Measurements from ENCODE around the gene KMT2C. TPM values are rescaled to one million over a fixed set of nuclear protein-coding genes. Genes with fewer than 3 reads are reported as not detected.

The KMT2C gene
- polyA plus RNA-seq, 2 donors = 8.2 to 11.7 TPM

DNA sequence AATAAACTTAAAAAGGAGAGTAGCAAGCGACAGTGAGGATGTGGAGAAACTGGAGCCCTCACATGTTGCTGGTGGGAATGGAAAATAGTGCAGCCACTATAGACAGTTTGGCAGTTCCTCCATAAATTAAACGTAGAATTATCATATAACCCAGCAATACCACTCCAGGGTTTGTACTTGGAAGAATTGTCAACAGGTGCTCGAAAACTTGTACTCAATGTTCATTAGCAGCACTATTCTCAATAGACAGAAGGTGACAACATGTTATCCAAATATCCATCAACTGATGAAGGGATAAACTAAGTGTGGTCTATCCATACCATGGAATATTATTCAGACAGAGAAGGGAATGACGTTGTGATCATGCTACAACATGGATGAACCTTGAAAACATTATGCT is 338.5 kb downstream of the KMT2C start:
- H3K36me3 ChIP-seq (ENCODE audit: control insufficient read depth in 2 of 2, insufficient read depth in 2 of 2, low read length in 1 of 2) = peaks cover 0 to 2% of the 10 kb centered on the region in 2 donors
- H3K4me1 ChIP-seq (ENCODE audit: control insufficient read depth in 2 of 2, insufficient read depth in 2 of 2, low read length in 1 of 2) = no peaks in the 10 kb centered on the region
- H3K27ac ChIP-seq (ENCODE audit: low read depth in 2 of 2, low read length in 1 of 2) = no peak overlapping the region
- 91 to 94% methylated on average over 4 of the region's 4 CpGs for WGBS, 2 donors
- no peak overlapping the region for H3K4me3 ChIP-seq (ENCODE audit: low read depth in 1 of 2, low read length in 2 of 2)
- H3K9me3 ChIP-seq (ENCODE audit: control insufficient read depth in 2 of 2, insufficient read depth in 1 of 2, low read depth in 1 of 2, low read length in 1 of 2) = no peaks in the 10 kb centered on the region
- H3K27me3 ChIP-seq (ENCODE audit: control insufficient read depth in 1 of 2, insufficient read depth in 2 of 2, low read length in 2 of 2) = no peaks in the 10 kb centered on the region

- no peaks in the 10 kb centered on the region for H3K36me3 ChIP-seq (ENCODE audit: control insufficient read depth in 2 of 2, insufficient read depth in 2 of 2, low read length in 1 of 2)
- 88 to 100% methylated on average over 1 of the region's 1 CpG for WGBS, 2 donors
- no peaks in the 10 kb centered on the region for H3K4me1 ChIP-seq (ENCODE audit: control insufficient read depth in 2 of 2, insufficient read depth in 2 of 2, low read length in 1 of 2)
- H3K9me3 ChIP-seq (ENCODE audit: control insufficient read depth in 2 of 2, insufficient read depth in 1 of 2, low read depth in 1 of 2, low read length in 1 of 2) = no peaks in the 10 kb centered on the region
- no peak overlapping the region for H3K27ac ChIP-seq (ENCODE audit: low read depth in 2 of 2, low read length in 1 of 2)
- H3K4me3 ChIP-seq (ENCODE audit: low read depth in 1 of 2, low read length in 2 of 2) = no peak overlapping the region
- H3K27me3 ChIP-seq (ENCODE audit: control insufficient read depth in 1 of 2, insufficient read depth in 2 of 2, low read length in 2 of 2) = no peaks in the 10 kb centered on the region
These were observed 340.0 kb downstream of the KMT2C start for GRCh38 chr7:152095771-152096170.

GRCh38 chr7:152093717-152094116 is 342.1 kb downstream of the KMT2C start:
- H3K27me3 ChIP-seq (ENCODE audit: control insufficient read depth in 1 of 2, insufficient read depth in 2 of 2, low read length in 2 of 2) = no peaks in the 10 kb centered on the region
- 89 to 91% methylated on average over 4 of the region's 4 CpGs for WGBS, 2 donors
- H3K27ac ChIP-seq (ENCODE audit: low read depth in 2 of 2, low read length in 1 of 2) = no peak overlapping the region
- H3K4me3 ChIP-seq (ENCODE audit: low read depth in 1 of 2, low read length in 2 of 2) = no peak overlapping the region
- peaks cover 0 to 4% of the 10 kb centered on the region in 2 donors for H3K9me3 ChIP-seq (ENCODE audit: control insufficient read depth in 2 of 2, insufficient read depth in 1 of 2, low read depth in 1 of 2, low read length in 1 of 2)
- no peaks in the 10 kb centered on the region for H3K4me1 ChIP-seq (ENCODE audit: control insufficient read depth in 2 of 2, insufficient read depth in 2 of 2, low read length in 1 of 2)
- H3K36me3 ChIP-seq (ENCODE audit: control insufficient read depth in 2 of 2, insufficient read depth in 2 of 2, low read length in 1 of 2) = no peaks in the 10 kb centered on the region

- 92 to 97% methylated on average over 6 of the region's 6 CpGs for WGBS, 2 donors
- peaks cover 0 to 4% of the 10 kb centered on the region in 2 donors for H3K9me3 ChIP-seq (ENCODE audit: control insufficient read depth in 2 of 2, insufficient read depth in 1 of 2, low read depth in 1 of 2, low read length in 1 of 2)
These were observed 345.1 kb downstream of the KMT2C start for GRCh38 chr7:152090747-152091146.

GRCh38 chr7:152089183-152089582 is 346.6 kb downstream of the KMT2C start:
- Histone ChIP-seq H3K27ac (ENCODE audit: low read depth in 2 of 2, low read length in 1 of 2) (no peak overlapping the region), H3K4me3 (ENCODE audit: low read depth in 1 of 2, low read length in 2 of 2) (no peak overlapping the region), H3K27me3 (ENCODE audit: control insufficient read depth in 1 of 2, insufficient read depth in 2 of 2, low read length in 2 of 2) (no peaks in the 10 kb centered on the region), H3K9me3 (ENCODE audit: control insufficient read depth in 2 of 2, insufficient read depth in 1 of 2, low read depth in 1 of 2, low read length in 1 of 2) (peaks cover 0 to 4% of the 10 kb centered on the region in 2 donors), H3K36me3 (ENCODE audit: control insufficient read depth in 2 of 2, insufficient read depth in 2 of 2, low read length in 1 of 2) (no peaks in the 10 kb centered on the region), H3K4me1 (ENCODE audit: control insufficient read depth in 2 of 2, insufficient read depth in 2 of 2, low read length in 1 of 2) (no peaks in the 10 kb centered on the region)
- 98% methylated on average over 7 of the region's 7 CpGs for WGBS, 2 donors

More at GRCh38 chr7:152090747-152091146, 345.1 kb downstream of the KMT2C start:
- Histone ChIP-seq H3K36me3 (ENCODE audit: control insufficient read depth in 2 of 2, insufficient read depth in 2 of 2, low read length in 1 of 2) (no peaks in the 10 kb centered on the region), H3K27me3 (ENCODE audit: control insufficient read depth in 1 of 2, insufficient read depth in 2 of 2, low read length in 2 of 2) (no peaks in the 10 kb centered on the region), H3K27ac (ENCODE audit: low read depth in 2 of 2, low read length in 1 of 2) (no peak overlapping the region), H3K4me3 (ENCODE audit: low read depth in 1 of 2, low read length in 2 of 2) (no peak overlapping the region), H3K4me1 (ENCODE audit: control insufficient read depth in 2 of 2, insufficient read depth in 2 of 2, low read length in 1 of 2) (no peaks in the 10 kb centered on the region)

DNA sequence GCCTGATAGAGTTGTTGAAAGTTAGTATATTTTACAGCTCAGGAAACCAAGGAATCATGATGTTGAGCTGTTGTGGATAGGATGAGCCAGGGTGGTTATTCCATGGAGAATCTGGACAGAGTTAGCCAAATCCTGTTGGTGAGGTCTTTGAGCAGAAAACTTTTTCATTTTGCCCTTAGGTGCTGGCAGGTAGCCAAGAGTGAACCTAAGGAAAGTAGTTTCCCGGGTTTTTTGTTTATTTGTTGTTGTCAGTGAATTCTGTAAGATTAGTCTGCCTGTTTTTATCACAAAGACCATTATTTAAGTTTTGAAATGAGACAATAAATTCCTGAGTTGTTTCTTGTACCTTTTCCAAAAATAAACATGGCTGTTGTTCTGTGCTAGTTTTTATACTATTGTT is 349.3 kb downstream of the KMT2C start:
- Histone ChIP-seq H3K4me1 (ENCODE audit: control insufficient read depth in 2 of 2, insufficient read depth in 2 of 2, low read length in 1 of 2) (no peaks in the 10 kb centered on the region), H3K27me3 (ENCODE audit: control insufficient read depth in 1 of 2, insufficient read depth in 2 of 2, low read length in 2 of 2) (no peaks in the 10 kb centered on the region), H3K27ac (ENCODE audit: low read depth in 2 of 2, low read length in 1 of 2) (no peak overlapping the region), H3K4me3 (ENCODE audit: low read depth in 1 of 2, low read length in 2 of 2) (no peak overlapping the region), H3K9me3 (ENCODE audit: control insufficient read depth in 2 of 2, insufficient read depth in 1 of 2, low read depth in 1 of 2, low read length in 1 of 2) (peaks cover 0 to 4% of the 10 kb centered on the region in 2 donors), H3K36me3 (ENCODE audit: control insufficient read depth in 2 of 2, insufficient read depth in 2 of 2, low read length in 1 of 2) (no peaks in the 10 kb centered on the region)
- whole genome bisulfite sequencing, 2 donors = 25 to 42% methylated on average over 1 of the region's 1 CpG

- 86 to 93% methylated on average over 3 of the region's 3 CpGs for WGBS, 2 donors
These were observed 350.7 kb downstream of the KMT2C start for GRCh38 chr7:152085131-152085530.

More at GRCh38 chr7:152085131-152085530, 350.7 kb downstream of the KMT2C start:
- H3K9me3 ChIP-seq (ENCODE audit: control insufficient read depth in 2 of 2, insufficient read depth in 1 of 2, low read depth in 1 of 2, low read length in 1 of 2) = peaks cover 0 to 4% of the 10 kb centered on the region in 2 donors
- H3K36me3 ChIP-seq (ENCODE audit: control insufficient read depth in 2 of 2, insufficient read depth in 2 of 2, low read length in 1 of 2) = no peaks in the 10 kb centered on the region
- no peaks in the 10 kb centered on the region for H3K4me1 ChIP-seq (ENCODE audit: control insufficient read depth in 2 of 2, insufficient read depth in 2 of 2, low read length in 1 of 2)
- no peaks in the 10 kb centered on the region for H3K27me3 ChIP-seq (ENCODE audit: control insufficient read depth in 1 of 2, insufficient read depth in 2 of 2, low read length in 2 of 2)
- H3K4me3 ChIP-seq (ENCODE audit: low read depth in 1 of 2, low read length in 2 of 2) = no peak overlapping the region
- H3K27ac ChIP-seq (ENCODE audit: low read depth in 2 of 2, low read length in 1 of 2) = no peak overlapping the region

Other genes starting within 250 kb of the KMT2C start
- 1 to 10 TPM; 1.1 to 2.0 TPM for gene XRCC2, start 240.1 kb upstream of the KMT2C start, polyA plus RNA-seq

Measured in esophagus (tissue), 2 donors.